GM12801 (cell line): ENCODE measurements around the gene ABCC10.

Experiments used
- CTCF ChIP-seq: IDR thresholded peaks from one replicate; pipeline ENCODE4 v1.5.1; 2011; ENCODE audit warnings: control low read depth; ENCODE audit not compliant: insufficient read length; ENCODE audit errors: extremely low read depth

The ABCC10 gene

GRCh38 chr6:43494321-43494720 lies 67.0 kb downstream of the ABCC10 start:
- TF ChIP-seq CTCF, result no peak

GRCh38 chr6:43494766-43495165 lies 67.4 kb downstream of the ABCC10 start:
- no peak for TF ChIP-seq CTCF

- TF ChIP-seq CTCF, result no peak
These were observed 68.1 kb downstream of the ABCC10 start for GRCh38 chr6:43495409-43495941.

- no peak for TF ChIP-seq CTCF
These were observed 69.2 kb downstream of the ABCC10 start for GRCh38 chr6:43496370-43497128.

- no peak for TF ChIP-seq CTCF
These were observed 69.7 kb downstream of the ABCC10 start for GRCh38 chr6:43497129-43497396.

GRCh38 chr6:43497689-43498088 lies 70.3 kb downstream of the ABCC10 start:
- no peak for TF ChIP-seq CTCF

- no peak for TF ChIP-seq CTCF
These were observed 71.9 kb downstream of the ABCC10 start for GRCh38 chr6:43499028-43499815.
